Hepatocyte (in vitro differentiated cells): Measurements from ENCODE around the gene SEC23A. TPM values are rescaled to one million over a fixed set of nuclear protein-coding genes. Genes with fewer than 3 reads are reported as not detected.
"Not testable (repeated sequence)": the region's sequence is repeated elsewhere in the genome, so short reads cannot be mapped to it uniquely, and the experiment has no call there.

Source experiments
- DNase-seq: peaks from one replicate; pipeline ENCODE4 v3.0.0-alpha.2; 2016; ENCODE audit warnings: low spot score
- H2AFZ ChIP-seq: fragments of 200-600 bp; sonication (generic); 2 replicates; pipeline ENCODE4 v1.6.0; 2016; ENCODE audit warnings: antibody characterized with exemption, mild to moderate bottlenecking
- H3K27ac ChIP-seq: fragments of 200-600 bp; sonication (generic); 2 replicates; pipeline ENCODE4 v1.5.1; 2016; ENCODE audit warnings: mild to moderate bottlenecking
- H3K27me3 ChIP-seq: fragments of 200-600 bp; sonication (generic); 2 replicates; pipeline ENCODE4 v1.6.1; 2016
- H3K36me3 ChIP-seq: fragments of 200-600 bp; sonication (generic); replicated peaks from 2 replicates; pipeline ENCODE4 v1.5.1; 2016; ENCODE audit warnings: low read depth; ENCODE audit not compliant: insufficient read depth
- H3K4me1 ChIP-seq: fragments of 200-600 bp; sonication (generic); 2 replicates; pipeline ENCODE4 v1.5.1; 2016; ENCODE audit warnings: mild to moderate bottlenecking, moderate library complexity; ENCODE audit not compliant: insufficient read depth
- H3K4me2 ChIP-seq: fragments of 200-600 bp; sonication (generic); 2 replicates; pipeline ENCODE4 v1.6.0; 2016
- H3K4me3 ChIP-seq: fragments of 200-600 bp; sonication (generic); 2 replicates; pipeline ENCODE4 v1.5.1; 2016; ENCODE audit warnings: mild to moderate bottlenecking
- H3K79me2 ChIP-seq: fragments of 200-600 bp; sonication (generic); 2 replicates; pipeline ENCODE4 v1.6.0; 2017; ENCODE audit warnings: mild to moderate bottlenecking
- H3K9me2 ChIP-seq: fragments of 200-600 bp; sonication (generic); replicated peaks from 2 replicates; pipeline ENCODE4 v1.6.0; 2017; ENCODE audit warnings: mild to moderate bottlenecking; ENCODE audit not compliant: insufficient read depth
- H3K9me3 ChIP-seq: fragments of 200-600 bp; sonication (generic); 2 replicates; pipeline ENCODE4 v1.5.1; 2016; ENCODE audit warnings: low read depth, mild to moderate bottlenecking
- H4K20me1 ChIP-seq: fragments of 200-600 bp; sonication (generic); 2 replicates; pipeline ENCODE4 v1.6.0; 2016; ENCODE audit warnings: mild to moderate bottlenecking; ENCODE audit not compliant: insufficient read depth, poor library complexity, severe bottlenecking
- EZH2 ChIP-seq: fragments of 200-600 bp; sonication (generic); IDR thresholded peaks from 2 replicates; pipeline ENCODE4 v1.6.1; 2016; ENCODE audit warnings: antibody characterized with exemption, mild to moderate bottlenecking, borderline replicate concordance
- EZH2phosphoT487 ChIP-seq: fragments of 200-600 bp; sonication (generic); IDR thresholded peaks from one replicate; pipeline ENCODE4 v1.6.1; 2018; ENCODE audit warnings: antibody characterized with exemption, mild to moderate bottlenecking, low read depth, moderate library complexity; ENCODE audit not compliant: unreplicated experiment, severe bottlenecking
- WGBS: methylation state at CpG from one replicate; pipeline ENCODE4 v1.1.6; 2016; ENCODE audit warnings: low lambda C conversion rate; ENCODE audit errors: missing lambda C conversion rate; 5-methylcytosine and 5-hydroxymethylcytosine counted together
- polyA plus RNA-seq: library from polyadenylated mRNA; unstranded; fragments of >200 nt; fragmentation: Nextera tagmentation; extraction: Ambion mirVana; gene quantifications from 2 replicates; pipeline ENCODE4 v1.2.1, GENCODE V29; 2016
- total RNA-seq: library from RNA; depleted of rRNA; stranded (reverse); fragments of >200 nt; gene quantifications from 2 replicates; pipeline ENCODE4 v1.2.3, GENCODE V29; 2014
- TF ChIP-seq, protein P1 (sequence below): fragments of 200-600 bp; sonication (generic); IDR thresholded peaks from 2 replicates; pipeline ENCODE4 v1.5.1; 2016; ENCODE audit warnings: antibody characterized with exemption, mild to moderate bottlenecking; ENCODE audit not compliant: poor library complexity

SEC23A gene
- total and polyA plus RNA-seq, 2 experiments from 2014 or later, result 99.8 to 193 TPM

DNA sequence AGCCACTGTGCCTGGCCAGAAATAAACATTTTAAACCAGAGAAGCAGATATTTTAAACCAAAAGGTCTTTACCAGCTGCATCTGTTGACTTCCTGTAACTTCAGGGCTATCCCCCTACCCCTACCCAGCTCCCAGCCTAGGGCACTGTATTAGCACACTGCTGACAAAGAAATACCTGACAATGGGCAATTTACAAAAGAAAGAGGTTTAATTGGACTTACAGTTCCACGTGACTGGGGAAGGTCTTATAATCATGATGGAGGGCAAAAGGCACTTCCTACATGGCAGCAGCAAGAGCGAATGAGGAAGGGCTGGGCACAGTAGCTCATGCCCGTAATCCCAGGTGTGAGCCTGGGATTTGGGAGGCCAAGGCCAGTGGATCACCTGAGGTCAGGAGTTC, 37.1 kb upstream of the SEC23A start:
- Histone ChIP-seq H3K4me2 (no peak overlapping the region), H3K79me2 (no peaks in the 10 kb centered on the region), H3K36me3 (no peaks in the 10 kb centered on the region), H3K9me3 (no peaks in the 10 kb centered on the region), H3K4me1 (no peaks in the 10 kb centered on the region), H3K27me3 (no peaks in the 10 kb centered on the region), H2AFZ (no peak overlapping the region), H4K20me1 (no peaks in the 10 kb centered on the region), H3K9me2 (no peaks in the 10 kb centered on the region), H3K4me3 (no peak overlapping the region), H3K27ac (no peak overlapping the region)
- TF ChIP-seq, protein P1, sequence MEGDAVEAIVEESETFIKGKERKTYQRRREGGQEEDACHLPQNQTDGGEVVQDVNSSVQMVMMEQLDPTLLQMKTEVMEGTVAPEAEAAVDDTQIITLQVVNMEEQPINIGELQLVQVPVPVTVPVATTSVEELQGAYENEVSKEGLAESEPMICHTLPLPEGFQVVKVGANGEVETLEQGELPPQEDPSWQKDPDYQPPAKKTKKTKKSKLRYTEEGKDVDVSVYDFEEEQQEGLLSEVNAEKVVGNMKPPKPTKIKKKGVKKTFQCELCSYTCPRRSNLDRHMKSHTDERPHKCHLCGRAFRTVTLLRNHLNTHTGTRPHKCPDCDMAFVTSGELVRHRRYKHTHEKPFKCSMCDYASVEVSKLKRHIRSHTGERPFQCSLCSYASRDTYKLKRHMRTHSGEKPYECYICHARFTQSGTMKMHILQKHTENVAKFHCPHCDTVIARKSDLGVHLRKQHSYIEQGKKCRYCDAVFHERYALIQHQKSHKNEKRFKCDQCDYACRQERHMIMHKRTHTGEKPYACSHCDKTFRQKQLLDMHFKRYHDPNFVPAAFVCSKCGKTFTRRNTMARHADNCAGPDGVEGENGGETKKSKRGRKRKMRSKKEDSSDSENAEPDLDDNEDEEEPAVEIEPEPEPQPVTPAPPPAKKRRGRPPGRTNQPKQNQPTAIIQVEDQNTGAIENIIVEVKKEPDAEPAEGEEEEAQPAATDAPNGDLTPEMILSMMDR, result no peak
- TF ChIP-seq EZH2phosphoT487, result no peak
- no peak for TF ChIP-seq EZH2
- no peak for DNase-seq
- 98% methylated on average over 3 of the region's 3 CpGs for WGBS

DNA sequence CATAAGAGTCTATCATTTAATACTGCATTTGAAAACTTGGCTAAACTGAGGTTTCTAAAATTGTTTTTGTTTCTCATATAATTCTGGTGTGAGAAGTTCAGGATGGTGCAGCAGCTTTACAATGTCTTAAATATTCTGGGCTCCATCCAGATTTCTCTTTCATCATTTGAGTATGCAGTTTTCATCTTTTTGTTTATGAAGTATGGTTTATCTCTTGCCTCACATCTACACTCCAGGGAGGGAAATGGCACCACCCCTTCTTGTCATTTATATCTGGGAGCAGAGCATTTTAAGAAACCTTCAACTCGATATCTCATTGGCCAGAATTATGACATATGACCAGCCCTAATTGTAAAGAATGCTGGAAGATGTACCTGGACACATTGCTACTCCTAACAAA, 35.4 kb upstream of the SEC23A start:
- 91% methylated on average over 1 of the region's 1 CpG for WGBS
- no peak overlapping the region for H3K4me2 ChIP-seq
- H3K9me2 ChIP-seq, result no peaks in the 10 kb centered on the region
- H3K36me3 ChIP-seq, result no peaks in the 10 kb centered on the region
- no peak for DNase-seq
- no peak overlapping the region for H2AFZ ChIP-seq
- H3K79me2 ChIP-seq, result no peaks in the 10 kb centered on the region
- H3K4me3 ChIP-seq, result no peak overlapping the region
- no peaks in the 10 kb centered on the region for H4K20me1 ChIP-seq
- no peak overlapping the region for H3K27ac ChIP-seq
- no peaks in the 10 kb centered on the region for H3K9me3 ChIP-seq
- TF ChIP-seq, protein P1, result no peak
- TF ChIP-seq EZH2phosphoT487, result no peak
- no peak for TF ChIP-seq EZH2
- H3K4me1 ChIP-seq, result no peaks in the 10 kb centered on the region
- no peaks in the 10 kb centered on the region for H3K27me3 ChIP-seq

DNA sequence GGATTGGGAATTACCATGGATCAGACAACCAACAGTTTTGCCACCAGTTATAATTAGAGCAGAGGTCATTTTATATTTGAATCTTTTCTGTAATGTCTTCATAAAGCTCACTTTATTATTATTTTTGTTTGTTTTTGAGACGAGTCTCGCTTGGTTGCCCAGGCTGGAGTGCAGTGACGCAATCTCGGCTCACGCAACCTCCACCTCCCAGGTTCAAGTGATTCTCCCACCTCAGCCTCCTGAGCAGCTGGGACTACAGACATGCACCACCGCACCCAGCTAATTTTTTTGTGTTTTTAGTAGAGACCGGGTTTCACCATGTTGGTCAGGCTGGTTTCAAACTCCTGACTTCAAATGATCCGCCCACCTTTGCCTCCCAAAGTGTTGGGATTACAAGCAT, 34.8 kb upstream of the SEC23A start:
- H3K36me3 ChIP-seq, H3K4me3 ChIP-seq, H3K27ac ChIP-seq, H2AFZ ChIP-seq, H3K4me2 ChIP-seq, DNase-seq, H3K9me2 ChIP-seq, H4K20me1 ChIP-seq, H3K79me2 ChIP-seq, H3K9me3 ChIP-seq, H3K27me3 ChIP-seq, H3K4me1 ChIP-seq: not testable (repeated sequence)
- 95% methylated on average over 8 of the region's 8 CpGs for WGBS

DNA sequence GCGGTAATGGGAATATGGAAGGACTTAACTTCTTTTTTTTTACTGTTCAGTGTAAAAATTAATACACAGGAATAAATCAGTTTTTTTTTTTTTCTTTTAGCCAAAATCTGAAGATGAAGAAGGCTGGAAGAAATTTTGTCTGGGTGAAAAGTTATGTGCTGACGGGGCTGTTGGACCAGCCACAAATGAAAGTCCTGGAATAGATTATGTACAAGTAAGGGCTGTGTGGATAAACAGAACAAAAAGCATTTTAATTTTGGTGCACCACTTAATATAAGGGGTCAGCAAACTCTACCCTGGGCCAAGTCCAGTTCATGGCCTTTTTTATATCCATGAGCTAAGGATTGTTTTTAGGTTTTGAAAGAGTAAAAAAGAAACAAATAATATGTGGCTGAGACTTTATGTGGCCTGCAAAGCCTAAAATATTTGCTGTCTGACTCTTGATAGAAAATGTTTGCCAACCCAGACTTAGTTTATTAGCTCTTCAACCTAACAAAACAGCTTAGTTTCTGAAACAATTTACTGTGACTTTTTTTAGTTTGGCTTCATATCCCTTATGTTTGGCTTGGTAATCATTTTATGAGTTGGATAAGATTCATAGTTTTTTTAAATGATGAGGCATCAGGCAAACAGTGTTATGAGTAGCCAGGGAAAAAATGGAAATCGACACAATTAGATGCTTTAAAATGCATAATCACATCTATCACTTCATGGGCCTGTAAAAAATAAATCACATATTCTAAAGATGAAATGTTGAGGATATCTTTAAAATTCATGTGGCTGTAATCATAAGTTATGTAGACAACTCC, 19.5 kb upstream of the SEC23A start:
- H4K20me1 ChIP-seq, result no peaks in the 10 kb centered on the region
- H3K79me2 ChIP-seq, result no peaks in the 10 kb centered on the region
- no peak overlapping the region for H3K4me2 ChIP-seq
- H3K9me3 ChIP-seq, result no peaks in the 10 kb centered on the region
- H3K36me3 ChIP-seq, result no peaks in the 10 kb centered on the region
- DNase-seq, result no peak
- no peak overlapping the region for H3K4me3 ChIP-seq
- WGBS, result 94% methylated on average over 3 of the region's 3 CpGs
- no peaks in the 10 kb centered on the region for H3K4me1 ChIP-seq
- no peaks in the 10 kb centered on the region for H3K9me2 ChIP-seq
- H3K27me3 ChIP-seq, result no peaks in the 10 kb centered on the region
- no peak overlapping the region for H2AFZ ChIP-seq
- no peak overlapping the region for H3K27ac ChIP-seq
- TF ChIP-seq, protein P1, result no peak
- TF ChIP-seq EZH2, result no peak
